ENCODE measurements around the gene HOXB5.
A peak's percentile ranks its signal among the peaks of the same experiment; 100 is the strongest.

Gene HOXB5

DNA sequence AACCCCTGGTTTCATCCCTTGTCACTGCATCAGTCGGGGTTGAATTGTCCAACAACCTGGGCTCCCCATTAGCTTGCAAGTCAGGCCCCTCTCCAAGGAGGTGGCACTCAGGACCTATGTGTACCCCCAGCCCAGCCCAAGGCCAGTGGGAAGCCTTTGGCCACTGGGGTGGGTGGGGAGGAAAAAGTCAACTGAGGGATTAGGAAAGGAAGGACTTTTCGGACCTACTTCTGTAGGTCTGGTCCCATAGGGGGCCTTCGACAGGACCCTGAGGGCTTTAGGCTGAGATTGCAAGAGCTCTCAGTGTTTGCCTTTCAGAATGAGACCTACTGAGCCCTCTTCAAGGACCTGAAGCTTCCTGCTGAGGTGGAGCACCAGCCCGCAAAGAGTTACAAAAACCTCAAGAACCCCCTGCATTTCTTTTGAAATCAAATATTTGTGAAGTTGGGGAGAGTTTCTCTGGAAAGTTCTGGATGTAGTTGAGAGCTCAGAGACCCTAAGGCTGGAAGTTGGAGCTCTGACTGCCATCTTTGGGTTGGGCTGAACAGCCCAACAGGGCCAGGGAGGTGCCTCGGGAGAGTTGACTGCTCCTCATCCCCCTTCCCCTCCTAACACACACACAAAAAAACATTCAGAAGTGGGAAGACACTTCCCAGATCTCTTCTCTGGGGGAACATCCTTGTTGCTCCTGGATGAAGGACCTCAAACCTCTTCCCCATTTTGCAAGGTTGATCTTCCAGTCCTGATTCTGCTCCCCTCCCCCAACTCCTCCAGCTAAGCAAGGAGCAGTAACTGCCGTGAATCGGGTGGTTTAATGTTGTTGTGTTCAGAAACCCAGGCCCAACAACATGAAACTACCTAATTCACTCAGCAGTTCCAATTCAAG is 38.4 kb upstream of the HOXB5 start:
- Mint-ChIP-seq H3K27me3 (peaks cover 92% of the 10 kb centered on the region), H3K4me3 (no peak overlapping the region), H3K4me1 (ENCODE audit: low read depth) (peaks cover 15% of the 10 kb centered on the region), H3K36me3 (ENCODE audit: low read depth) (peaks cover 4% of the 10 kb centered on the region), H3K27ac (no peak overlapping the region), H3K9me3 (no peaks in the 10 kb centered on the region)

GRCh38 chr17:48630925-48631692 is 37.5 kb upstream of the HOXB5 start:
- Mint-ChIP-seq H3K4me1 (ENCODE audit: low read depth) (peaks cover 21% of the 10 kb centered on the region), H3K27me3 (peaks cover 92% of the 10 kb centered on the region), H3K4me3 (no peak overlapping the region), H3K36me3 (ENCODE audit: low read depth) (peaks cover 4% of the 10 kb centered on the region), H3K9me3 (no peaks in the 10 kb centered on the region), H3K27ac (no peak overlapping the region)

- Mint-ChIP-seq H3K4me1 (ENCODE audit: low read depth) (peaks cover 26% of the 10 kb centered on the region), H3K4me3 (no peak overlapping the region), H3K9me3 (no peaks in the 10 kb centered on the region), H3K27ac (no peak overlapping the region), H3K27me3 (peaks cover 88% of the 10 kb centered on the region), H3K36me3 (ENCODE audit: low read depth) (peaks cover 4% of the 10 kb centered on the region)
Observed at GRCh38 chr17:48630009-48630924, 36.7 kb upstream of the HOXB5 start.

DNA sequence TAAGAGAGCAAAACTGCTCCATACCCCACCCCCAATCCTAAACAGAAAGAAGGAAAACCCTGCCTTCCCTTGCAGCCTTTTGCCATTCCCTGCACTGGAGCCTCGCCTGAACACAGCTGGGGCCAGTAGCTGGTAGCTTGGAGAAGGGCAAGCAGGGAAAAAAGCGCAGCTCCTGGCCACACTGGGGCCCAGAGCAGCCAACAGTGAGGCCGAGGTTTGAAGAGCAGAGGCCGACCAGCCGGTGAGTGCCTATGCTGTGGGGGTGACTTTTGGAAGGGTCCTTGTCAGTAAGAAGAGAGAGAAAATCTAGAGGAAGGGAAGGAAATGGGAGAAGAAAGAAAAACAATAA is 35.8 kb upstream of the HOXB5 start:
- Mint-ChIP-seq H3K27me3 (peaks cover 82% of the 10 kb centered on the region), H3K4me3 (no peak overlapping the region), H3K4me1 (ENCODE audit: low read depth) (peaks cover 21% of the 10 kb centered on the region)

GRCh38 chr17:48628649-48629410 is 35.3 kb upstream of the HOXB5 start:
- no peak overlapping the region for H3K27ac Mint-ChIP-seq
- H3K4me3 Mint-ChIP-seq: no peak overlapping the region
- H3K27me3 Mint-ChIP-seq: peaks cover 83% of the 10 kb centered on the region
- H3K9me3 Mint-ChIP-seq: no peaks in the 10 kb centered on the region
- H3K4me1 Mint-ChIP-seq (ENCODE audit: low read depth): peaks cover 21% of the 10 kb centered on the region
- peaks cover 4% of the 10 kb centered on the region for H3K36me3 Mint-ChIP-seq (ENCODE audit: low read depth)

More for the DNA sequence above, 35.8 kb upstream of the HOXB5 start:
- H3K9me3 Mint-ChIP-seq: no peaks in the 10 kb centered on the region
- H3K36me3 Mint-ChIP-seq (ENCODE audit: low read depth): peaks cover 4% of the 10 kb centered on the region
- H3K27ac Mint-ChIP-seq: no peak overlapping the region

- no peak overlapping the region for H3K27ac Mint-ChIP-seq
- peaks cover 16% of the 10 kb centered on the region for H3K4me1 Mint-ChIP-seq (ENCODE audit: low read depth)
- no peaks in the 10 kb centered on the region for H3K9me3 Mint-ChIP-seq
- peaks cover 85% of the 10 kb centered on the region for H3K27me3 Mint-ChIP-seq
- no peak overlapping the region for H3K4me3 Mint-ChIP-seq
- peaks cover 2% of the 10 kb centered on the region for H3K36me3 Mint-ChIP-seq (ENCODE audit: low read depth)
Observed at GRCh38 chr17:48627623-48628521, 34.3 kb upstream of the HOXB5 start.

DNA sequence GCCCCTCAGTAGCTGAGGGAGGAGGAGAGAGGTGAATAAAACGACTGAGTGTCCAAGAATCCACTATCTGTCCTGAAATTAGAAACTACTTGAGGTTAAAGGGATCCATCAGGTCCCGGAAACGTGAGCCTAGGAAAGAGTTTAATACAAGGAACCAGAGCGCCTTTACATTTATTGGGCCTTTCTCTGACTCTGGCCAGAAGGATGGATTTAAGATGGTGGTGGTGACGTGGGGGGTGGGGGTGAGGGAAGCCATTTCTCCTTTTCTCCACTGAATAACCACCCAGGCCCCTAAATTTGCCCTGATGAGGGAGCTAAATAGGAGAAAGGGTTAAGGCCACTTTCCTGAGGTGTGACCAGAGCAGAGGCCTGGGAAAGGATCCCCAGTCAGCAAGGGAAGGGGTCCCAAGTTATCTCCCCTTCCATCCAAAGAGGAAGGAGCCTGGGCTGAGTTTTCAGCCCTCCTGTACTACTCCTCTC is 33.6 kb upstream of the HOXB5 start:
- H3K27me3 Mint-ChIP-seq: peaks cover 85% of the 10 kb centered on the region
- no peaks in the 10 kb centered on the region for H3K36me3 Mint-ChIP-seq (ENCODE audit: low read depth)
- no peaks in the 10 kb centered on the region for H3K9me3 Mint-ChIP-seq
- H3K27ac Mint-ChIP-seq: no peak overlapping the region
- peaks cover 14% of the 10 kb centered on the region for H3K4me1 Mint-ChIP-seq (ENCODE audit: low read depth)
- H3K4me3 Mint-ChIP-seq: peak overlapping the region; percentile 83

DNA sequence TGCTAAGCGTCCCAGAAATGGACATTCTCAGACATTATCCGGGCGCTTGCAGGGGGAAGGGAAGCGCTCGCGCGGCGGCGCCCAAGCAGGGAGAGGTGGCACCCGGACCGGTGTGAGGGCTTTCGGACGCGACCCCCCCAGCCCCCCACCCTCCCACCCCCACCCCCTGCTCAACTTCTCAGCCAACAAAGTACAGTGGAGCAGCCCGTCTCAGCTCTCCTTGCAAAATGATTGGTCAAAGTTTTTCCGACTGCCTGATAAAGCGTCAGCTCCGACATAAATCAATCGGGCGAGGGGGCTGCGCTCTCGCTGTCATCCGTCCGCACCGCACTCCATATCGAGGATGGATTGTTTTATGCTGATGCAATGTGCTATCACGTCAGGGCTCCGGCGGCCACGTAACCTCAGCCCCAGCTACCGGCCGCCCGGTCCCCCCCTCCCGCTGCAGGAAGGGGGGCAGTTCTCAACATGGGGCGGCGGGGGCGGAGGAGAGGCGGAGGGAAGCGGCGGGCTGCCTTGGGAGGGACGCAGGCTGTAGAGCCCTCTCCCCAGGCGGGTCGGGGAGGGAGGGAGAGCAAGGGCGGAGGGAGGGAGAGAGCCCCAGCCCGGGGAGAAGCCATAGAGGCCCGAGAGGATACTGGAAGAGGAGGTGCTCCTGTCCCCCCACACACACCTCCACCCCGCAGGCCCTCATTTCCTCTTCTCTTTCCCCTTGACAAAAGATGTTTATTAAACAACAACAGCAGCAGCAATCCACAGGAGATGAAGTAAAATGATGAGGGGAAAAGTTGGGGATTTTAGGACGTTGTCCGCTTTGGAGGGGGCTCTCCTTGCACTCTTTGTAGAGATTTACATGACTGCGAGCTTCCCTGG is 32.9 kb upstream of the HOXB5 start, which contains the start of gene HOXB9:
HOXB9 (minus strand) TSS at position 114 of the 873 bp plus-strand sequence; CDS start at position 25, 89 bp downstream.
- peak within 1 kb of the TSS; percentile 83 for H3K4me3 Mint-ChIP-seq
- peak within 1 kb of the TSS; percentile 89 for H3K27ac Mint-ChIP-seq
- H3K9me3 Mint-ChIP-seq: no peaks in the 10 kb centered on the region
- H3K36me3 Mint-ChIP-seq (ENCODE audit: low read depth): no peaks in the 10 kb centered on the region
- peaks cover 14% of the 10 kb centered on the region for H3K4me1 Mint-ChIP-seq (ENCODE audit: low read depth)
- peaks cover 85% of the 10 kb centered on the region for H3K27me3 Mint-ChIP-seq

DNA sequence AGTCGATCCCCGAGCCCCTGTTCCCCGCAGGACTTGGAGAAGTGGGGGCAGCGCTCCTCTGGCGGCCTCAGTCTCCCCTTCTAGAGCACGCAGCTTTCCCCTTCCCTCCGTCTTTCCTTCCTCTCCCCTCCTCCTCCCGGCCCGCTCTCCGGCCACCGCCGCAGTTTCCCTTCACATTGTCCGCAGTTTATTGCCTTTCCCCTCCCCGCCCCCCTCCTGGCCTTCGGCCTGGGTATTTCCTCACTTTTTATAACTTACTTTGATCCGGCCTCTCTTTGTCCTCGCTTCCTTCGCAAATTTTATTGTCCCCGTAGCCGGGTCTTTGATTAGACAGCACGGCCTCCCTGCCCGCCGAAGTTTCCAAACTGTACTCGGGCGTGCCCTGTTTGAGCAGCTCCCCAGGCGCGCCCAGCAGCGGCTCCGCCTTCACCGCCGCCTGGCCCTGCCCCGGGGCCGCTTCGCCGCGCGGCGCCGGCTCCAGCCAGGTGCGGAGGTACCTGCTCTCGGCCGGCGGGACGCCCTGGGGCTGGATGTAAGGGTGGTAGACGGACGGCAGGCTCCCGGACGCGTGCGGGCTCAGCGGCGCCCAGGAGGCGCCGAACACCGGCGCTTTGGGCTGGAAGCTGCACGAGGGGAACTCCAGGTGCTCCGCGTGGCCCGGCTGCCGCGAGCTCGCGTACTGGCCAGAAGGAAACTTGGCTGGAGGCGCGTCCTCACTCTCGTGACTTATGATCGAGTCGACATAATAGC is 32.1 kb upstream of the HOXB5 start:
- Mint-ChIP-seq H3K27ac (no peak overlapping the region), H3K9me3 (no peaks in the 10 kb centered on the region), H3K36me3 (ENCODE audit: low read depth) (no peaks in the 10 kb centered on the region), H3K4me1 (ENCODE audit: low read depth) (peaks cover 14% of the 10 kb centered on the region), H3K27me3 (peaks cover 84% of the 10 kb centered on the region), H3K4me3 (peak overlapping the region; percentile 83)

DNA sequence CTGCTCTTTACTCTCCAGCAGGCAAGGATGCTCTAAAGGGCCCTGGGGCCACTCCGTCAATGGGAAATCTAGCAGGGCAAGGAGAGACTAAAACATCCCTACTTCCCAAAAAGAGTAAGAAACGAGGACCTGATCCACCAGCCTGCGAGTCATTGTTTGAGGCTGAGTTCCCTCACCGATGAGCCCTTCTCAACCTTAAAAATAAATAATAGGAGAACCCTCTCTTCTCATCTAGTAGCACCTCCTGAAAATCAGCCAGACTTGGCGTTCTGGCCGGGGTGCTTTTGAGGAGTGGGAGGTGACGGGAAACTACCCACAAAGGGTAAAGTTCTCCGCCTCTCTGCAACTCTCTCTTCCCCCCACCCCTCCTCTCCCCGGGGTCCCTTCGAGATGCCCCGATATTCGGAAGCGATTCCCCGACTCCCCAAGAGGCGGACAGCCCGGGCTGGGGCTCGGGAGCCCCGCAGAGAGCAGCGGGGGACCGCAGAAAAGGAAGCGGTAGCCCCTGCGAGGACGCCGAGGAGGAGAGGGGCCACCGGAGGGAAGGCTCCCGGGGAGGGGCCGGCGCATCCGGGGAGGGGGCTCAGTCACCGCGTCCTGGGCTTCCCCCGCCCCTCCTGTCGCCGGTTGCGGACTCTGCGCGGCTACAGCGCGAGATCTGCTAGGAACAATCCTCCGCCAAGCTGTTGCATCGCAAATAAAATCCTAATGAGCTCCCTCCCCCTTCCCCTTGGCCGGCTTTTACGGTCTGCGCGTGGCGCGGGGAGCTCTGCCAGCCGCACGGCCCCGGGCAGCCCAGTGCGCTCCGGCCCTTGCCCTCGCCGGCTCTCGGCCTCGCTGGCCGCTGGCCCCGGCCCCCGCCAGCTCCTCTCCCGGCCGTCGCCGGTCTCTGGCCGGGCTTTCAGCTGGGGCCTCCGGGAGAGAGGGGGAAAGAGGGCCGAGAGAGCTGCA is 31.2 kb upstream of the HOXB5 start:
- Mint-ChIP-seq H3K9me3 (no peaks in the 10 kb centered on the region), H3K4me1 (ENCODE audit: low read depth) (peaks cover 14% of the 10 kb centered on the region), H3K36me3 (ENCODE audit: low read depth) (no peaks in the 10 kb centered on the region), H3K4me3 (peak overlapping the region; percentile 83), H3K27me3 (peaks cover 80% of the 10 kb centered on the region), H3K27ac (no peak overlapping the region)

GRCh38 chr17:48624118-48624517 is 30.5 kb upstream of the HOXB5 start:
- no peaks in the 10 kb centered on the region for H3K9me3 Mint-ChIP-seq
- no peaks in the 10 kb centered on the region for H3K36me3 Mint-ChIP-seq (ENCODE audit: low read depth)
- peaks cover 19% of the 10 kb centered on the region for H3K4me1 Mint-ChIP-seq (ENCODE audit: low read depth)
- peak overlapping the region; percentile 35 for H3K4me3 Mint-ChIP-seq
- H3K27me3 Mint-ChIP-seq: peaks cover 80% of the 10 kb centered on the region
- H3K27ac Mint-ChIP-seq: no peak overlapping the region

Measured in stimulated activated naive CD8-positive, alpha-beta T cell treated with anti-CD3 and anti-CD28 coated beads, Interleukin-15, Interleukin-2, amounts not matched to agents 100 ng/mL and 50 ng/mL, for 24 hours (primary cell).